IMR-90 (cell line): ENCODE measurements around the gene CPSF2. TPM values are rescaled to one million over a fixed set of nuclear protein-coding genes. Genes with fewer than 3 reads are reported as not detected.

Experiments used
- ATAC-seq: fragments of 200-7000 bp; cut with Tn5 transposase; 2 replicates; pipeline ENCODE4 v1.9.1; 2020; ENCODE audit warnings: low read depth, mild to moderate bottlenecking, moderate library complexity
- BruUV-seq: library from RNA; stranded (reverse); fragments of 400-500 nt; replicated peaks from 2 replicates; lab custom pipeline; 2021; lab: Mats Ljungman, UMichigan
- CTCF ChIA-PET: fragments of 300-600 bp; formaldehyde crosslinking; extraction: SDS; loops from one replicate; lab custom pipeline; 2021; ENCODE audit warnings: antibody characterized with exemption; lab: Yijun Ruan, JAX
- POLR2A ChIA-PET: fragments of 300-600 bp; sonication (Branson Sonifier 250); formaldehyde crosslinking; loops from one replicate; lab custom pipeline; 2022; ENCODE audit warnings: antibody characterized with exemption; ENCODE audit not compliant: unreplicated experiment; lab: Charles Lee
- DNase-seq: peaks from one replicate; pipeline ENCODE4 v3.0.0; 2013
- H2AFZ ChIP-seq: replicated peaks from 2 replicates; pipeline ENCODE3; 2013; ENCODE audit warnings: low read length, mild to moderate bottlenecking; ENCODE audit not compliant: poor library complexity
- H2AK5ac ChIP-seq: 2 replicates; pipeline ENCODE4 v1.6.1; 2013; ENCODE audit warnings: low read depth, low read length, inconsistent platforms
- H2AK9ac ChIP-seq: replicated peaks from 2 replicates; pipeline ENCODE3; 2013; ENCODE audit warnings: mild to moderate bottlenecking, low read depth, low read length, moderate library complexity; ENCODE audit not compliant: poor library complexity
- H2BK120ac ChIP-seq: 2 replicates; pipeline ENCODE4 v1.6.1; 2013; ENCODE audit warnings: low read depth, low read length, inconsistent platforms
- H2BK15ac ChIP-seq: 3 replicates; pipeline ENCODE4 v1.6.1; 2013; ENCODE audit warnings: low read depth, low read length, inconsistent platforms
- H2BK20ac ChIP-seq: 2 replicates; pipeline ENCODE4 v1.6.1; 2013; ENCODE audit warnings: low read depth, mild to moderate bottlenecking, inconsistent platforms, low read length, moderate library complexity
- H2BK5ac ChIP-seq: 2 replicates; pipeline ENCODE4 v1.6.1; 2013; ENCODE audit warnings: mild to moderate bottlenecking, low read depth, low read length, inconsistent platforms; ENCODE audit not compliant: poor library complexity, severe bottlenecking
- H3K14ac ChIP-seq: replicated peaks from 2 replicates; pipeline ENCODE4 v1.6.1; 2013; ENCODE audit warnings: low read depth, low read length, inconsistent platforms
- H3K18ac ChIP-seq: 2 replicates; pipeline ENCODE4 v1.6.1; 2013; ENCODE audit warnings: low read depth, low read length, control low read depth
- H3K23ac ChIP-seq: 2 replicates; pipeline ENCODE4 v1.6.1; 2013; ENCODE audit warnings: low read depth, low read length, inconsistent platforms
- H3K27ac ChIP-seq: 2 replicates; pipeline ENCODE4 v1.5.1; 2013; ENCODE audit warnings: mild to moderate bottlenecking, control low read depth, low read length; ENCODE audit not compliant: insufficient read depth
- H3K27me3 ChIP-seq: 2 replicates; pipeline ENCODE4 v1.6.1; 2013; ENCODE audit warnings: low read length; ENCODE audit not compliant: control insufficient read depth, insufficient read depth
- H3K36me3 ChIP-seq: 2 replicates; pipeline ENCODE4 v1.6.1; 2013; ENCODE audit warnings: low read length, mixed read lengths; ENCODE audit not compliant: control insufficient read depth, insufficient read depth
- H3K4ac ChIP-seq: 2 replicates; pipeline ENCODE4 v1.6.1; 2013; ENCODE audit warnings: low read depth, low read length, inconsistent platforms
- H3K4me1 ChIP-seq: 2 replicates; pipeline ENCODE4 v1.6.1; 2013; ENCODE audit warnings: low read length, mixed read lengths; ENCODE audit not compliant: control insufficient read depth, insufficient read depth
- H3K4me2 ChIP-seq: 2 replicates; pipeline ENCODE4 v1.6.1; 2013; ENCODE audit warnings: low read depth, mild to moderate bottlenecking, control low read depth, low read length, moderate library complexity
- H3K4me3 ChIP-seq: 2 replicates; pipeline ENCODE4 v1.5.1; 2013; ENCODE audit warnings: low read depth, mild to moderate bottlenecking, control low read depth, low read length, moderate library complexity; ENCODE audit not compliant: insufficient read depth
- H3K56ac ChIP-seq: 2 replicates; pipeline ENCODE4 v1.6.1; 2013; ENCODE audit warnings: low read length, inconsistent platforms; ENCODE audit not compliant: insufficient read depth; ENCODE audit errors: extremely low read depth
- H3K79me1 ChIP-seq, 2 experiments: 2 replicates each; pipeline ENCODE4 v1.6.1; 2013; ENCODE audit warnings: low read length in 2 of 2, inconsistent platforms in 1 of 2, low read depth in 1 of 2
- H3K9ac ChIP-seq: 2 replicates; pipeline ENCODE4 v1.6.1; 2013; ENCODE audit warnings: low read depth, low read length, control low read depth
- H3K9me1 ChIP-seq: 2 replicates; pipeline ENCODE4 v1.6.1; 2013; ENCODE audit warnings: low read length, inconsistent platforms; ENCODE audit not compliant: insufficient read depth
- H3K9me3 ChIP-seq: 2 replicates; pipeline ENCODE4 v1.6.1; 2013; ENCODE audit warnings: low read length; ENCODE audit not compliant: control insufficient read depth, insufficient read depth
- H4K20me1 ChIP-seq: 2 replicates; pipeline ENCODE4 v1.6.1; 2013; ENCODE audit warnings: low read length, inconsistent platforms; ENCODE audit not compliant: insufficient read depth
- H4K5ac ChIP-seq: 2 replicates; pipeline ENCODE4 v1.6.1; 2013; ENCODE audit warnings: mild to moderate bottlenecking, low read depth, low read length, control low read depth
- H4K8ac ChIP-seq, 2 experiments: 2 replicates each; pipeline ENCODE4 v1.6.1; 2013; ENCODE audit warnings: low read depth in 2 of 2, low read length in 2 of 2, control low read depth in 1 of 2, inconsistent platforms in 1 of 2
- H4K91ac ChIP-seq: 2 replicates; pipeline ENCODE4 v1.6.1; 2013; ENCODE audit warnings: low read depth, low read length, inconsistent platforms; ENCODE audit not compliant: insufficient read depth
- BHLHE40 ChIP-seq: fragments of 150-350 bp; IDR thresholded peaks from 2 replicates; pipeline ENCODE4 v1.6.1; 2016; ENCODE audit warnings: mild to moderate bottlenecking, low read depth, low read length
- CEBPB ChIP-seq: IDR thresholded peaks from 2 replicates; pipeline ENCODE4 v1.6.1; 2012; ENCODE audit warnings: low read depth, low read length, improper control_type of control experiment
- CHD1 ChIP-seq: IDR thresholded peaks from 2 replicates; pipeline ENCODE4 v1.6.1; 2012; ENCODE audit warnings: low read depth, low read length, improper control_type of control experiment
- CTCF ChIP-seq: conservative IDR thresholded peaks from 2 replicates; pipeline ENCODE4 v1.5.1; 2012; ENCODE audit warnings: mild to moderate bottlenecking, low read depth, low read length, improper control_type of control experiment
- ELK1 ChIP-seq: fragments of 150-350 bp; IDR thresholded peaks from 2 replicates; pipeline ENCODE4 v1.6.1; 2016; ENCODE audit warnings: low read depth, mild to moderate bottlenecking, low read length, moderate library complexity, borderline replicate concordance
- FOS ChIP-seq: fragments of 150-350 bp; IDR thresholded peaks from 2 replicates; pipeline ENCODE4 v1.6.1; 2016; ENCODE audit warnings: low read depth, low read length
- MAFK ChIP-seq: IDR thresholded peaks from 2 replicates; pipeline ENCODE4 v1.6.1; 2012; ENCODE audit warnings: low read depth, low read length, improper control_type of control experiment
- MAZ ChIP-seq: IDR thresholded peaks from 2 replicates; pipeline ENCODE4 v1.6.1; 2012; ENCODE audit warnings: low read depth, mild to moderate bottlenecking, low read length, improper control_type of control experiment, moderate library complexity, borderline replicate concordance
- MXI1 ChIP-seq: IDR thresholded peaks from 2 replicates; pipeline ENCODE4 v1.6.1; 2012; ENCODE audit warnings: low read depth, mild to moderate bottlenecking, low read length, moderate library complexity, borderline replicate concordance
- NFE2L2 ChIP-seq: fragments of 150-350 bp; IDR thresholded peaks from 2 replicates; pipeline ENCODE4 v1.6.1; 2016; ENCODE audit warnings: low read depth, mild to moderate bottlenecking, low read length
- POLR2A ChIP-seq: IDR thresholded peaks from 2 replicates; pipeline ENCODE4 v1.6.1; 2012; ENCODE audit warnings: mild to moderate bottlenecking, low read depth, low read length
- RAD21 ChIP-seq: IDR thresholded peaks from 2 replicates; pipeline ENCODE4 v1.6.1; 2012; ENCODE audit warnings: low read length, improper control_type of control experiment
- RCOR1 ChIP-seq: IDR thresholded peaks from 2 replicates; pipeline ENCODE4 v1.6.1; 2012; ENCODE audit warnings: mild to moderate bottlenecking, low read length, improper control_type of control experiment; ENCODE audit not compliant: insufficient replicate concordance
- RFX5 ChIP-seq: IDR thresholded peaks from 2 replicates; pipeline ENCODE4 v1.8.0; 2012; ENCODE audit warnings: low read depth, mild to moderate bottlenecking, low read length, moderate library complexity
- SMC3 ChIP-seq: fragments of 150-350 bp; IDR thresholded peaks from 2 replicates; pipeline ENCODE4 v1.6.1; 2016; ENCODE audit warnings: low read depth, mild to moderate bottlenecking, antibody characterized with exemption, low read length, moderate library complexity
- WGBS, 2 experiments: methylation state at CpG; one replicate each; pipeline versions ENCODE4 v1.1.5 to v1.1.7; 2013; ENCODE audit warnings: missing lambda C conversion rate in 2 of 2; ENCODE audit not compliant: insufficient read length in 1 of 2; ENCODE audit errors: extremely low coverage in 2 of 2; 5-methylcytosine and 5-hydroxymethylcytosine counted together
- dilution Hi-C: fragments of 300-500 bp; cut with HindIII; formaldehyde crosslinking; loops from one replicate; pipeline ENCODE4 v1.14.3; 2018; ENCODE audit warnings: low sequenced_read_pairs; ENCODE audit not compliant: unreplicated experiment
- in situ Hi-C: fragments of 300-500 bp; cut with MboI; formaldehyde crosslinking; loops from 3 replicates; pipeline ENCODE4 v1.14.3; 2019; ENCODE audit warnings: low sequenced_read_pairs, inconsistent platforms, mixed read lengths
- intact Hi-C: fragments of 100-400 bp; cut with micrococcal nuclease; formaldehyde crosslinking; loops from 2 replicates; pipeline ENCODE4 v1.10.0; 2022
- polyA plus RNA-seq, 3 experiments: library from polyadenylated mRNA; depleted of rRNA; stranded (reverse); fragments of >200 nt; gene quantifications; 2 replicates each; pipeline ENCODE4 v1.2.3, GENCODE V29; 2012; ENCODE audit warnings: low replicate concordance in 1 of 3
- total RNA-seq: library from RNA; depleted of rRNA; stranded (reverse); fragments of >200 nt; gene quantifications from 2 replicates; pipeline ENCODE4 v1.2.3, GENCODE V29; 2012

CPSF2 gene
- total and polyA plus RNA-seq, 2 of the 4 experiments (the other 2 are of a cell fraction), result 18.5 to 30.6 TPM

- H3K4me1 ChIP-seq, result no peaks in the 10 kb centered on the region
- no peak for TF ChIP-seq SMC3
- no peak for TF ChIP-seq RFX5
- no peak for TF ChIP-seq MXI1
- no peak for TF ChIP-seq BHLHE40
- no peak for TF ChIP-seq NFE2L2
- TF ChIP-seq POLR2A, result no peak
- no peak for TF ChIP-seq RCOR1
- no peak for TF ChIP-seq MAFK
- no peak for TF ChIP-seq FOS
- no peak for TF ChIP-seq RAD21
- TF ChIP-seq CHD1, result no peak
- TF ChIP-seq ELK1, result no peak
- no peak for TF ChIP-seq CTCF
- TF ChIP-seq CEBPB, result no peak
- TF ChIP-seq MAZ, result no peak
- ATAC-seq (no peak), DNase-seq (no peak)
- H3K9me3 ChIP-seq, result no peaks in the 10 kb centered on the region
- no peak overlapping the region for H2BK5ac ChIP-seq
- no peak overlapping the region for H4K91ac ChIP-seq
- H3K56ac ChIP-seq, result no peak overlapping the region
- WGBS, 2 experiments, result no CpG with 5 or more reads among the region's 4 CpGs
- peaks cover 2 to 8% of the 10 kb centered on the region in 2 experiments; a peak in 3 of 4 replicates for H3K79me1 ChIP-seq
- no peak overlapping the region for H4K8ac ChIP-seq
- H3K27me3 ChIP-seq, result no peaks in the 10 kb centered on the region
- no peak overlapping the region for H2BK120ac ChIP-seq
- H2AK9ac ChIP-seq, result no peak overlapping the region
- H4K20me1 ChIP-seq, result no peaks in the 10 kb centered on the region
- no peak overlapping the region for H2AK5ac ChIP-seq
- H3K18ac ChIP-seq, result no peak overlapping the region
- no peak overlapping the region for H3K14ac ChIP-seq
- H2BK15ac ChIP-seq, result no peak overlapping the region
- ChIA-PET CTCF (interaction anchor here (0.5 kb wide), 1 partner anchor 559 kb away, joined by 5 read pairs; no protein-coding TSS in a partner anchor), POLR2A (no interaction called here)
- H3K4me3 ChIP-seq, result no peak overlapping the region
- dilution Hi-C loops, result no loop called here
- intact Hi-C loops, result loop anchor here (10.0 kb wide), 1 partner anchor 681 kb away; no protein-coding TSS in a partner anchor
- H3K36me3 ChIP-seq, result peaks cover 45% of the 10 kb centered on the region
- no peak overlapping the region for H3K4me2 ChIP-seq
- no peak overlapping the region for H3K27ac ChIP-seq
- H4K5ac ChIP-seq, result no peak overlapping the region
- no peaks in the 10 kb centered on the region; the same call in 1 of the 2 replicates for H3K9me1 ChIP-seq
- in situ Hi-C loops, result no loop called here
- H3K4ac ChIP-seq, result no peak overlapping the region
- H2AFZ ChIP-seq, result no peak overlapping the region
- no peak overlapping the region for H3K9ac ChIP-seq
- no peak overlapping the region for H3K23ac ChIP-seq
- H2BK20ac ChIP-seq, result no peak overlapping the region
- no TSS peak for BruUV-seq
Observed at GRCh38 chr14:92143309-92143708, 21.5 kb downstream of the CPSF2 start.
